Aorta (tissue), 5 donors: ENCODE measurements around the gene IFI44. TPM values are rescaled to one million over a fixed set of nuclear protein-coding genes. Genes with fewer than 3 reads are reported as not detected.

Experiments
- ATAC-seq: fragments of 200-7000 bp; cut with Tn5 transposase; one replicate; pipeline ENCODE4 v1.9.1; 2022; ENCODE audit warnings: moderate library complexity; ENCODE audit not compliant: low FRiP score
- DNase-seq, 2 donors: peaks; one replicate each; pipeline ENCODE4 v3.0.0-alpha.2; 2020
- H3K27ac ChIP-seq, 2 donors: one replicate each; pipeline ENCODE4 v1.5.1; 2013; ENCODE audit warnings: low read length in 2 of 2, mild to moderate bottlenecking in 2 of 2, moderate library complexity in 2 of 2, control low read depth in 1 of 2, inconsistent platforms in 1 of 2, low read depth in 1 of 2
- H3K27me3 ChIP-seq, 2 donors: one replicate each; pipeline ENCODE4 v1.6.1; 2013; ENCODE audit warnings: control low read depth in 1 of 2, low read length in 1 of 2, mild to moderate bottlenecking in 1 of 2, moderate library complexity in 1 of 2; ENCODE audit not compliant: insufficient read depth in 2 of 2, control insufficient read depth in 1 of 2
- H3K36me3 ChIP-seq, 2 donors: one replicate each; pipeline ENCODE4 v1.6.1; 2013; ENCODE audit warnings: control low read depth in 1 of 2, low read length in 1 of 2, mild to moderate bottlenecking in 1 of 2; ENCODE audit not compliant: insufficient read depth in 2 of 2, control insufficient read depth in 1 of 2
- H3K4me1 ChIP-seq, 2 donors: one replicate each; pipeline ENCODE4 v1.6.1; 2013; ENCODE audit warnings: low read length in 2 of 2, control low read depth in 1 of 2, mild to moderate bottlenecking in 1 of 2, moderate library complexity in 1 of 2; ENCODE audit not compliant: insufficient read depth in 2 of 2, control insufficient read depth in 1 of 2
- H3K4me3 ChIP-seq, 2 donors: one replicate each; pipeline ENCODE4 v1.5.1; 2013; ENCODE audit warnings: low read length in 2 of 2, control low read depth in 1 of 2, mild to moderate bottlenecking in 1 of 2
- H3K9me3 ChIP-seq: one replicate; pipeline ENCODE4 v1.6.1; 2013; ENCODE audit warnings: mild to moderate bottlenecking, low read length; ENCODE audit not compliant: control insufficient read depth
- WGBS, 2 donors: extraction: QIAGEN DNeasy Blood & Tissue Kit; methylation state at CpG; one replicate each; pipeline ENCODE4 v1.1.7; 2013; 5-methylcytosine and 5-hydroxymethylcytosine counted together
- intact Hi-C, 2 donors: fragments of 100-400 bp; cut with DNase I; formaldehyde crosslinking; loops; one replicate each; pipeline versions ENCODE4 v1.14.2 to v1.15.0; 2022
- long read RNA-seq, 2 donors: library from polyadenylated mRNA; unstranded; transcript quantifications; one replicate each; pipeline ENCODE4 v2.0.0, GENCODE V29; 2020 to 2021
- polyA plus RNA-seq, 2 donors: library from polyadenylated mRNA; stranded (reverse); fragments of 200-250 nt; gene quantifications; one replicate each; pipeline ENCODE4 v1.2.3, GENCODE V29; 2013
- total RNA-seq, 2 donors: library from RNA; stranded (reverse); fragmentation: NEBNext Ultra II Directional; extraction: Animal tissue kit (Norgen Biotek cat#: 25700); gene quantifications; one replicate each; pipeline ENCODE4 v1.2.1, GENCODE V29; 2021
- donor health status: healthy with polysubstance abuse.
- donor health status: Bipolar disorder and iron deficiency.
- donor health status: DM: no; HTN: no; CAD: no.
- donor health status: DM: no; HTN: no; CAD: no.
- donor health status: DM: yes; HTN: yes; CAD: no.

Gene IFI44
- total RNA-seq (10 to 100 TPM; 37.5 to 52.7 TPM), polyA plus RNA-seq (10 to 100 TPM; 12.4 to 15.8 TPM)
- long read RNA-seq, donor 1, transcript IFI44-201 (9 exons, 1,687 nt), result major isoform, 20 of 33 reads
- long read RNA-seq, donor 1, partial matches to known transcripts, result 5 of 33 reads
- long read RNA-seq, donor 1, other reads (novel, unspliced or antisense), result 8 of 33 reads
- long read RNA-seq, donor 2, partial matches to known transcripts, result 0 of 4 reads
- long read RNA-seq, donor 2, other reads (novel, unspliced or antisense), result 1 of 4 reads

GRCh38 chr1:78649628-78650027 lies at the start of gene IFI44:
IFI44 (plus strand) TSS chr1:78649831; CDS start chr1:78650196, 365 bp downstream.
- H3K36me3 ChIP-seq, result no peaks in the 10 kb centered on the region
- intact Hi-C loops, result no loop called here
- no peaks in the 10 kb centered on the region for H3K27me3 ChIP-seq
- H3K4me3 ChIP-seq, result peak within 1 kb of the TSS in 1 of 2 donors; percentile 35
- H3K9me3 ChIP-seq, result no peaks in the 10 kb centered on the region
- no peak within 1 kb of the TSS for H3K27ac ChIP-seq
- H3K4me1 ChIP-seq, result peaks cover 2 to 3% of the 10 kb centered on the region in 2 donors
- DNase-seq (peak; percentile 87), ATAC-seq (peak; percentile 89)

- H3K4me3 ChIP-seq, result no peak overlapping the region
- DNase-seq, result no peak
- no peak for ATAC-seq
- no peaks in the 10 kb centered on the region for H3K27me3 ChIP-seq
- intact Hi-C loops, result no loop called here
- H3K4me1 ChIP-seq, result no peaks in the 10 kb centered on the region
- WGBS, 2 donors, result 47 to 48% methylated on average over 1 of the region's 1 CpG
- no peak overlapping the region for H3K27ac ChIP-seq
- H3K9me3 ChIP-seq, result no peaks in the 10 kb centered on the region
- H3K36me3 ChIP-seq, result no peaks in the 10 kb centered on the region
These were observed 48.6 kb upstream of the IFI44 start for GRCh38 chr1:78601068-78601467.

GRCh38 chr1:78603206-78603605 lies 46.4 kb upstream of the IFI44 start:
- Histone ChIP-seq H3K4me3 (no peak overlapping the region), H3K27me3 (no peaks in the 10 kb centered on the region), H3K4me1 (no peaks in the 10 kb centered on the region), H3K9me3 (no peaks in the 10 kb centered on the region), H3K36me3 (no peaks in the 10 kb centered on the region), H3K27ac (no peak overlapping the region)
- 87 to 89% methylated on average over 1 of the region's 1 CpG for WGBS, 2 donors
- no peak for DNase-seq
- intact Hi-C loops, result no loop called here
- ATAC-seq, result no peak

- ATAC-seq (no peak), DNase-seq (no peak)
- no peak overlapping the region for H3K27ac ChIP-seq
These were observed 45.0 kb upstream of the IFI44 start for GRCh38 chr1:78604643-78605042.

GRCh38 chr1:78606274-78606673 lies 43.4 kb upstream of the IFI44 start:
- DNase-seq (no peak), ATAC-seq (no peak)
- H3K36me3 ChIP-seq, result no peaks in the 10 kb centered on the region
- intact Hi-C loops, result loop anchor here in 1 of 2 donors (5.0 kb wide), 2 partner anchors 459 to 474 kb away; no protein-coding TSS in a partner anchor
- 43 to 56% methylated on average over 2 of the region's 2 CpGs for WGBS, 2 donors
- H3K9me3 ChIP-seq, result no peaks in the 10 kb centered on the region
- no peaks in the 10 kb centered on the region for H3K4me1 ChIP-seq
- H3K4me3 ChIP-seq, result no peak overlapping the region
- H3K27me3 ChIP-seq, result no peaks in the 10 kb centered on the region
- no peak overlapping the region for H3K27ac ChIP-seq

More at GRCh38 chr1:78604643-78605042, 45.0 kb upstream of the IFI44 start:
- no peaks in the 10 kb centered on the region for H3K9me3 ChIP-seq
- H3K4me3 ChIP-seq, result no peak overlapping the region
- no peaks in the 10 kb centered on the region for H3K36me3 ChIP-seq
- no peaks in the 10 kb centered on the region for H3K4me1 ChIP-seq
- 71 to 78% methylated on average over 5 of the region's 5 CpGs for WGBS, 2 donors
- no peaks in the 10 kb centered on the region for H3K27me3 ChIP-seq
- intact Hi-C loops, result loop anchor here in 1 of 2 donors (5.0 kb wide), 2 partner anchors 457 to 472 kb away; no protein-coding TSS in a partner anchor

GRCh38 chr1:78607334-78607927 lies 42.2 kb upstream of the IFI44 start:
- Histone ChIP-seq H3K36me3 (no peaks in the 10 kb centered on the region), H3K4me1 (no peaks in the 10 kb centered on the region), H3K27me3 (no peaks in the 10 kb centered on the region), H3K4me3 (no peak overlapping the region), H3K27ac (no peak overlapping the region), H3K9me3 (no peaks in the 10 kb centered on the region)
- WGBS, 2 donors, result 84 to 86% methylated on average over 5 of the region's 5 CpGs
- DNase-seq (no peak), ATAC-seq (no peak)
- intact Hi-C loops, result loop anchor here in 1 of 2 donors (5.0 kb wide), 2 partner anchors 460 to 475 kb away; no protein-coding TSS in a partner anchor

GRCh38 chr1:78607944-78608343 lies 41.7 kb upstream of the IFI44 start:
- ATAC-seq, result no peak
- Histone ChIP-seq H3K4me1 (no peaks in the 10 kb centered on the region), H3K36me3 (no peaks in the 10 kb centered on the region), H3K27ac (no peak overlapping the region), H3K27me3 (no peaks in the 10 kb centered on the region), H3K4me3 (no peak overlapping the region), H3K9me3 (no peaks in the 10 kb centered on the region)
- WGBS, 2 donors, result 56 to 70% methylated on average over 4 of the region's 4 CpGs
- intact Hi-C loops, result loop anchor here in 1 of 2 donors (5.0 kb wide), 2 partner anchors 461 to 476 kb away; no protein-coding TSS in a partner anchor
- no peak for DNase-seq

GRCh38 chr1:78617615-78618026 lies 32.0 kb upstream of the IFI44 start:
- DNase-seq (peak; percentile 76 to 78), ATAC-seq (peak; percentile 91)
- Histone ChIP-seq H3K4me3 (no peak overlapping the region), H3K27ac (no peak overlapping the region), H3K27me3 (no peaks in the 10 kb centered on the region), H3K36me3 (no peaks in the 10 kb centered on the region), H3K4me1 (no peaks in the 10 kb centered on the region), H3K9me3 (no peaks in the 10 kb centered on the region)
- intact Hi-C loops, result loop anchor here (2.0 to 10.0 kb wide), 3 partner anchors 59 to 473 kb away; no protein-coding TSS in a partner anchor
- 28 to 32% methylated on average over 7 of the region's 7 CpGs for WGBS, 2 donors

GRCh38 chr1:78619032-78619431 lies 30.6 kb upstream of the IFI44 start:
- Histone ChIP-seq H3K27me3 (no peaks in the 10 kb centered on the region), H3K36me3 (no peaks in the 10 kb centered on the region), H3K9me3 (no peaks in the 10 kb centered on the region), H3K27ac (no peak overlapping the region), H3K4me1 (no peaks in the 10 kb centered on the region), H3K4me3 (no peak overlapping the region)
- no peak for DNase-seq
- WGBS, 2 donors, result 79 to 81% methylated on average over 3 of the region's 3 CpGs
- no peak for ATAC-seq
- intact Hi-C loops, result loop anchor here in 1 of 2 donors (10.0 kb wide), 1 partner anchor 474 kb away; no protein-coding TSS in a partner anchor
